NT2/D1 (cell line): Measurements from ENCODE around the gene TMEM63A.

Source experiments
- DNase-seq: peaks from one replicate; pipeline ENCODE4 v3.0.0-alpha.2; 2011; ENCODE audit warnings: low read depth, low spot score
- H3K27me3 ChIP-seq: 2 replicates; pipeline ENCODE4 v1.6.0; 2011; ENCODE audit warnings: mild to moderate bottlenecking; ENCODE audit not compliant: insufficient read length, insufficient read depth
- H3K36me3 ChIP-seq: 2 replicates; pipeline ENCODE4 v1.6.1; 2011; ENCODE audit warnings: mild to moderate bottlenecking, low read length, mixed read lengths; ENCODE audit not compliant: insufficient read depth, insufficient read length
- H3K4me1 ChIP-seq: 2 replicates; pipeline ENCODE4 v1.5.1; 2011; ENCODE audit not compliant: insufficient read depth, insufficient read length
- H3K4me3 ChIP-seq: 2 replicates; pipeline ENCODE4 v1.5.1; 2011; ENCODE audit warnings: low read depth; ENCODE audit not compliant: insufficient read length
- H3K9ac ChIP-seq: 2 replicates; pipeline ENCODE4 v1.6.0; 2011; ENCODE audit warnings: low read depth; ENCODE audit not compliant: insufficient read length
- H3K9me3 ChIP-seq: 2 replicates; pipeline ENCODE4 v1.5.1; 2011; ENCODE audit warnings: mild to moderate bottlenecking, low read length; ENCODE audit not compliant: insufficient read depth
- SUZ12 ChIP-seq: IDR thresholded peaks from 2 replicates; pipeline ENCODE4 v1.6.1; 2011; ENCODE audit not compliant: insufficient read length, insufficient read depth; ENCODE audit errors: extremely low read depth
- YY1 ChIP-seq: IDR thresholded peaks from 2 replicates; pipeline ENCODE4 v1.6.1; 2011; ENCODE audit not compliant: insufficient read length, insufficient read depth
- ZNF274 ChIP-seq: IDR thresholded peaks from 2 replicates; pipeline ENCODE4 v1.6.1; 2011; ENCODE audit warnings: mild to moderate bottlenecking, low read depth, low read length

Gene TMEM63A

DNA sequence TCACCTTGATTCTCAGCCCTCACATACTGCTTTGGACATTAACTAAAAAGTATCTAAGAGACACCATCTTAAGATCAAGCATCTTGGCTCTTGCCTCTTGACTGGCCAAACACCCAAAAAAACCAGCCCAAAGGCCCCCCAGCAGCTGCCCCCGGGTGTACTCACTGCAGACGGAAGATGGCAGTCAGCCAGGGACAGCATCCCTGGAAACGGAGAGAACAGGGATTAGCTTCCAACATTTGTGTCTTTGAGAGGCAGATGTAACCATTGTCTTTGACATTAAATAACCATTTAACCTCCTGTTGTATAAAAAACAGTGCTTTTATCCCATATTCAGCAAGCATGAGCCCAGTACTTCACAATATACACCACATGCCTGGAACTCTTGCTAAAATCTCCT lies 11.3 kb downstream of the TMEM63A start:
- Histone ChIP-seq H3K27me3 (no peaks in the 10 kb centered on the region), H3K9ac (no peak overlapping the region), H3K36me3 (peaks cover 65% of the 10 kb centered on the region), H3K9me3 (no peaks in the 10 kb centered on the region), H3K4me3 (no peak overlapping the region), H3K4me1 (peaks cover 3% of the 10 kb centered on the region)
- TF ChIP-seq YY1 (no peak), ZNF274 (no peak), SUZ12 (no peak)
- DNase-seq, result no peak

GRCh38 chr1:225868631-225869330 lies 13.4 kb downstream of the TMEM63A start:
- no peak for TF ChIP-seq SUZ12
- Histone ChIP-seq H3K4me3 (no peak overlapping the region), H3K9me3 (no peaks in the 10 kb centered on the region), H3K36me3 (peaks cover 74% of the 10 kb centered on the region), H3K4me1 (no peaks in the 10 kb centered on the region), H3K9ac (no peak overlapping the region), H3K27me3 (no peaks in the 10 kb centered on the region)
- no peak for DNase-seq

- no peaks in the 10 kb centered on the region for H3K4me1 ChIP-seq
- H3K9me3 ChIP-seq, result no peaks in the 10 kb centered on the region
- DNase-seq, result no peak
- no peak overlapping the region for H3K4me3 ChIP-seq
- TF ChIP-seq ZNF274 (no peak), YY1 (no peak), SUZ12 (no peak)
- H3K9ac ChIP-seq, result no peak overlapping the region
- no peaks in the 10 kb centered on the region for H3K27me3 ChIP-seq
- H3K36me3 ChIP-seq, result peaks cover 73% of the 10 kb centered on the region
These were observed 15.2 kb downstream of the TMEM63A start for GRCh38 chr1:225866981-225867380.

DNA sequence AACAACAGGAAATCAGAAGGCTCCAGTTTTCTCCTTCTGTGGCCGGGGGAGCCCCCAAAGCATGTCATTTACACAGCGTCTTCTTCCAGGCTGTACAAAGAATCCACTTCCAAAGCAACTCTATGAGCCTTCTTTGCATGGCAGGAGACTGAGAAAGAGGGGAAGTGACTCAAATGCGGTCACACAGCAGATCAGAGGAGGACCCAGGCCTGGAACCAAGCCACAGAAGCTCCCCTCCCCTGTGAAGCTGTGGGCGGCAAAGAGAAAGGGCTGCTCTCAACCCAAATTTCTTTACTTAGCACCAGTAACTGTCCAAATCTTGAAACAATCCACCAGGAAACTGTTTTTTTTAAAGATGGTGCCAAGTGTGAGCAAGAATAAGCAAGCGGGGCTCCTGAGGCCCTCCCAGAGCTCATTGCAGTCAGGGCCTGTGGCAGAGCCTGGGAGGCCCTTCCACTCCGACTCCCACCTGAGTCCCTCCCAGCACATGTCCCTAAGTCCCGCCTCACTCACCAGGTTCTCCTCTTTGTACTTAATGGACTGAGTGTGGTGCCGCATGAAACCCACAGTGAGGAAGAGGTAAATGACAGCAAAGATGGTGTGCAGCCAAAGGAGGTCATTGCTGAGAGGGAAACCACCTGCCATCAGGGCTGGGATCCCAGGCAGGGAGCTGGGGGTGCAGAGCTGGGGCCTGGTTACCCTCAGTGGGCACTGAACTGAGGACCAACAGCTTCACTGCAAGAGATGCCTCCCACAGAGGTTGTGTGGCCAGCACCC lies 15.9 kb downstream of the TMEM63A start:
- H3K9ac ChIP-seq, result no peak overlapping the region
- TF ChIP-seq SUZ12, result no peak
- no peak for TF ChIP-seq YY1
- no peak for TF ChIP-seq ZNF274

GRCh38 chr1:225865514-225865913 lies 16.7 kb downstream of the TMEM63A start:
- no peak for DNase-seq
- Histone ChIP-seq H3K9me3 (no peaks in the 10 kb centered on the region), H3K9ac (no peak overlapping the region), H3K4me3 (no peak overlapping the region), H3K4me1 (no peaks in the 10 kb centered on the region), H3K27me3 (no peaks in the 10 kb centered on the region), H3K36me3 (peaks cover 73% of the 10 kb centered on the region)
- no peak for TF ChIP-seq SUZ12
- TF ChIP-seq YY1, result no peak
- no peak for TF ChIP-seq ZNF274

More for the DNA sequence above, 15.9 kb downstream of the TMEM63A start:
- H3K36me3 ChIP-seq, result peaks cover 73% of the 10 kb centered on the region
- H3K27me3 ChIP-seq, result no peaks in the 10 kb centered on the region
- no peaks in the 10 kb centered on the region for H3K4me1 ChIP-seq
- H3K9me3 ChIP-seq, result no peaks in the 10 kb centered on the region
- no peak for DNase-seq
- no peak overlapping the region for H3K4me3 ChIP-seq

- DNase-seq, result no peak
- Histone ChIP-seq H3K36me3 (peaks cover 75% of the 10 kb centered on the region), H3K9me3 (no peaks in the 10 kb centered on the region), H3K9ac (no peak overlapping the region), H3K27me3 (no peaks in the 10 kb centered on the region), H3K4me3 (no peak overlapping the region), H3K4me1 (no peaks in the 10 kb centered on the region)
- no peak for TF ChIP-seq SUZ12
- no peak for TF ChIP-seq ZNF274
These were observed 19.0 kb downstream of the TMEM63A start for GRCh38 chr1:225863167-225863566.

DNA sequence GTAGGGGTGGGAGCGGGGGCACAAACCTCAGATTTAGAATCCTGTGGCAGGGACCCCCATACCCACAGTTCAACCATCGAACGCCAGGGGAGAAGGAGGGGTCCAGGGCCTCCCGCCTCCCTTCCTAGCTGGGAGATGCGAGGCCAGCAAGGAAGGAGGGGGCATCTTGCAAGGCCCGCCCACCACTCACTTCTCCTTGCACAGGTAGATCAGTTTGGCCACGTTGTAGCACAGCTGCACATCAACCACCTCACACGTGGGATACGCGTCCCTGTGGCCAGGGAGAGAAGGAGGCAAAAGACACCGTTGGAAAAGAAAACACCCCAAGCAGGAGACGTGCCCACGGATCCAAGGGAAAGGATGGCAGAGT lies 19.6 kb downstream of the TMEM63A start:
- H3K27me3 ChIP-seq, result no peaks in the 10 kb centered on the region
- no peaks in the 10 kb centered on the region for H3K4me1 ChIP-seq
- DNase-seq, result no peak
- no peaks in the 10 kb centered on the region for H3K9me3 ChIP-seq
- peaks cover 73% of the 10 kb centered on the region for H3K36me3 ChIP-seq
- TF ChIP-seq YY1, result no peak
- no peak for TF ChIP-seq ZNF274
- no peak for TF ChIP-seq SUZ12
- no peak overlapping the region for H3K4me3 ChIP-seq
- no peak overlapping the region for H3K9ac ChIP-seq
